Testis (tissue), 3 donors: ENCODE data around the gene ZFYVE1. TPM values are rescaled to one million over a fixed set of nuclear protein-coding genes. Genes with fewer than 3 reads are reported as not detected.

Experiments
- DNase-seq: peaks from one replicate; pipeline ENCODE4 v3.0.0-alpha.2; 2019
- H3K27ac ChIP-seq, 2 donors: fragments of 200-600 bp; sonication (generic); one replicate each; pipeline ENCODE4 v1.5.1; 2019
- H3K27me3 ChIP-seq: fragments of 200-600 bp; sonication (generic); one replicate; pipeline ENCODE4 v1.5.1; 2019
- H3K36me3 ChIP-seq: fragments of 200-600 bp; sonication (generic); one replicate; pipeline ENCODE4 v1.5.1; 2017; ENCODE audit warnings: low read depth; ENCODE audit errors: missing control alignments
- H3K4me1 ChIP-seq: fragments of 200-600 bp; sonication (generic); one replicate; pipeline ENCODE4 v1.5.1; 2019
- H3K4me3 ChIP-seq, 2 donors: fragments of 200-600 bp; sonication (generic); one replicate each; pipeline ENCODE4 v1.5.1; 2017 to 2019
- H3K9me3 ChIP-seq: fragments of 200-600 bp; sonication (generic); one replicate; pipeline ENCODE4 v1.5.1; 2017
- POLR2A ChIP-seq: fragments of 450-650 bp; IDR thresholded peaks from one replicate; pipeline ENCODE4 v1.6.1; 2017; ENCODE audit warnings: antibody characterized with exemption, mild to moderate bottlenecking, moderate library complexity
- whole genome bisulfite sequencing, 2 donors: methylation state at CpG; one replicate each; pipeline ENCODE4 v1.1.5; 2018; 5-methylcytosine and 5-hydroxymethylcytosine counted together
- intact Hi-C: fragments of 100-400 bp; cut with DNase I; formaldehyde crosslinking; loops from one replicate; pipeline ENCODE4 v1.15.1; 2023; ENCODE audit warnings: low total_unique reads
- polyA plus RNA-seq: library from polyadenylated mRNA; stranded (reverse); fragments of 350-450 nt; fragmentation: Illumina TruSeq; extraction: RNeasy Lipid Tissue Mini Kit (QIAGEN cat#74804); gene quantifications from one replicate; pipeline ENCODE4 v1.2.3, GENCODE V29; 2014; ENCODE audit warnings: low read depth, low replicate concordance; ENCODE audit not compliant: insufficient read depth
- total RNA-seq, 2 donors: library from RNA; depleted of rRNA; stranded (reverse); fragments of >200 nt; gene quantifications; one replicate each; pipeline ENCODE4 v1.2.3, GENCODE V29; 2016
- TF ChIP-seq, protein P1 (sequence below), 3 experiments: fragments of 450-650 bp in 2 of 3; fragments of 200-600 bp in 1 of 3; sonication (generic) in 1 of 3; IDR thresholded peaks; one replicate each; pipeline ENCODE4 v1.5.1; 2016 to 2019; ENCODE audit warnings: antibody characterized with exemption in 3 of 3, mild to moderate bottlenecking in 2 of 3, moderate library complexity in 1 of 3

ZFYVE1 gene
- total and polyA plus RNA-seq, 3 donors from 2014 or later, result 29.0 to 39.6 (median 30.6) TPM

DNA sequence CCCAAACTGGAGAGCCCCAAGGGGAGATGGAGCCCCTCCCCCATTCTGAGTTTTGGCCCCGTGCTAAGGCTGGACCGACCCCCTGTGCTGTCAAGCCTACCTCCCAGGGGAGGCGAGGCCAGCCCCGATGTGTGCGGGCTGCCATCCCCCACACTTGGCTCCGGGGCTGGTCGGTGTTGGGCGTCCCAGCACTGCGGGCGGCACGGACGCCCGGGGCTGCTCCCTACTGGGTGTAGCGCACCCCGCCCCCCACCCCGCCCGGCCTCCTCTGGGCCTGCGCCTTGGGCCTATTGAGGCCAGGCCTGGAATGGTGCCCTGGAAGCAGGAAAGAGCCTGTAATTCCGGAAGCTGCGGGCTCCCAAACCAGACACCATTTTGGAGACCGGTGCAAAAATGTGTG lies 98.0 kb downstream of the ZFYVE1 start:
- DNase-seq, result peak; percentile 32
- intact Hi-C loops, result no loop called here

DNA sequence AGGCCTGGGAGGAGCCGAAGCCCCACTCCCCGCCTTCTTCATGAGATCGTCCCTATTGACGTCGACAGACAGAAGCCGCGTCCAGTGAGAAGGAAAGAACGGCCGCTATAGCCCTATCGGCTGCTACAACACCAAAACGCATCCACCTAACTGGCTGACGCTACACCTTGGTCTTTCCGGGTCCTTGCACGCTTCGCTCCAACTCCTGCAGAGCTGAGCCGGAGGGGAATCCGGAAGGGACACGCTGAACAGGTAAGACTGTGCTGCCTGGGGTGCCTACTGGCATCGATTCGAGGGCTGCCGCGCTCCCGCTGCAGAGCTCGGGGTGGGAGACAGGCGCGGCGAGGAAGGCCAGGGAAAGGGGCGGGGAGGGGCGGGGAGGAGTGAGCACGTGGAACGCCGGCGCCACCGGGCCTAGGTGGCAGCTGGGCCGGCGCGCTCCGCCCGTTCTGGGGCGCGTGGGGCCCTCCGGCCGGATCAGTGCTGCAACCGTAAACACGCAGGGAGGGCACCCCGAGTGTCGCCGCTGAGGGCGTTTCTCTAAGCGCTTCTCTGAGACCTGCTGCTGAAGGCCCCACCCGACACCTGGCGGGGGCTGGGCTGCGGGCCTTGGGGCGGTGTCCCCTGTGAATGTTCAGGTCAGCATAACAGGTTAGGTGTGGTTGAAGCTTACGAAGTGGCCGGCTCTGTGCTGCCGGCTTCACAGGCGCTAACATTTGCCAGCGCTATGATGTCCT lies 100.4 kb downstream of the ZFYVE1 start, which contains the start of gene DCAF4:
Gene DCAF4 (plus strand): TSS at position 173 of the 737 bp plus-strand sequence. CDS start 11,515 bp downstream, outside the sequence.
- peak within 1 kb of the TSS; percentile 57 to 85 for H3K4me3 ChIP-seq
- no peaks in the 10 kb centered on the region for H3K27me3 ChIP-seq
- WGBS, 2 donors, result 0% methylated on average over 13 to 56 of the region's 59 CpGs
- TF ChIP-seq, protein P1, sequence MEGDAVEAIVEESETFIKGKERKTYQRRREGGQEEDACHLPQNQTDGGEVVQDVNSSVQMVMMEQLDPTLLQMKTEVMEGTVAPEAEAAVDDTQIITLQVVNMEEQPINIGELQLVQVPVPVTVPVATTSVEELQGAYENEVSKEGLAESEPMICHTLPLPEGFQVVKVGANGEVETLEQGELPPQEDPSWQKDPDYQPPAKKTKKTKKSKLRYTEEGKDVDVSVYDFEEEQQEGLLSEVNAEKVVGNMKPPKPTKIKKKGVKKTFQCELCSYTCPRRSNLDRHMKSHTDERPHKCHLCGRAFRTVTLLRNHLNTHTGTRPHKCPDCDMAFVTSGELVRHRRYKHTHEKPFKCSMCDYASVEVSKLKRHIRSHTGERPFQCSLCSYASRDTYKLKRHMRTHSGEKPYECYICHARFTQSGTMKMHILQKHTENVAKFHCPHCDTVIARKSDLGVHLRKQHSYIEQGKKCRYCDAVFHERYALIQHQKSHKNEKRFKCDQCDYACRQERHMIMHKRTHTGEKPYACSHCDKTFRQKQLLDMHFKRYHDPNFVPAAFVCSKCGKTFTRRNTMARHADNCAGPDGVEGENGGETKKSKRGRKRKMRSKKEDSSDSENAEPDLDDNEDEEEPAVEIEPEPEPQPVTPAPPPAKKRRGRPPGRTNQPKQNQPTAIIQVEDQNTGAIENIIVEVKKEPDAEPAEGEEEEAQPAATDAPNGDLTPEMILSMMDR (IDR thresholded peaks at IDR 0.05), result no peak
- no peak for TF ChIP-seq POLR2A
- intact Hi-C loops, result no loop called here
- H3K9me3 ChIP-seq, result no peaks in the 10 kb centered on the region
- H3K4me1 ChIP-seq, result peaks cover 5% of the 10 kb centered on the region
- H3K36me3 ChIP-seq, result no peaks in the 10 kb centered on the region
- DNase-seq, result peak; percentile 99
- peak within 1 kb of the TSS; percentile 71 to 81 for H3K27ac ChIP-seq

More for the DNA sequence above, 98.0 kb downstream of the ZFYVE1 start:
- peaks cover 5% of the 10 kb centered on the region for H3K4me1 ChIP-seq
- H3K9me3 ChIP-seq, result no peaks in the 10 kb centered on the region
- H3K27me3 ChIP-seq, result no peaks in the 10 kb centered on the region
- 61 to 67% methylated on average over 13 to 20 of the region's 21 CpGs for WGBS, 2 donors
- no peaks in the 10 kb centered on the region for H3K36me3 ChIP-seq
- H3K4me3 ChIP-seq, result peak overlapping the region; percentile 20 to 35
- no peak for TF ChIP-seq POLR2A
- TF ChIP-seq, protein P1 (IDR thresholded peaks at IDR 0.05), result no peak
- no peak overlapping the region for H3K27ac ChIP-seq

DNA sequence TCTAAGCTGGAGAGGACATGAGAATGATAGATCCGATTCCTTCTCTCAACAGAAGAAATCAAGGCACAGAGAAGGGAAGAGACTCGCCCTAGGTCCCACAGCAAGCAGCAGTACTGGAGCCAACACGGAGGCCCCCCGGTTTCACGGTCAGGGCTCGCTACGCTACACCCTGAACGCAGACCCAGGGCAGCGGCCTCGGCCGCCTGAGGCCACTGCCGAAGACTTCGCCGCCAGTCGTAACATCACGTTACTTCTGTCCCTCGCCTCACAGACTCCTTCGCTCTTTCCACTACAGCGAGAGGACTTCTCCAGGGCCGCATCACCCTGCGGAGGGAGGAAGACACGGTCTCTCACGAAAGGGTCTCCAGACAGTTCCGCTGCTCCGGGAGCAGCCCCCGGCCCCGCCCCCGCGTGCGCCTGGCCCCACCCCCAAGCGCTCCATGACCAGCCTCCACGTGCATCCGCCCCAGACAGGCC lies 101.1 kb downstream of the ZFYVE1 start:
- peaks cover 5% of the 10 kb centered on the region for H3K4me1 ChIP-seq
- WGBS, 2 donors, result 3 to 4% methylated on average over 11 to 31 of the region's 33 CpGs
- H3K36me3 ChIP-seq, result no peaks in the 10 kb centered on the region
- peak overlapping the region; percentile 57 to 85 for H3K4me3 ChIP-seq
- H3K27me3 ChIP-seq, result no peaks in the 10 kb centered on the region
- H3K27ac ChIP-seq, result peak overlapping the region; percentile 71 to 81
- H3K9me3 ChIP-seq, result no peaks in the 10 kb centered on the region
- intact Hi-C loops, result no loop called here
- TF ChIP-seq, protein P1 (IDR thresholded peaks at IDR 0.05), result no peak
- no peak for TF ChIP-seq POLR2A
- DNase-seq, result no peak

DNA sequence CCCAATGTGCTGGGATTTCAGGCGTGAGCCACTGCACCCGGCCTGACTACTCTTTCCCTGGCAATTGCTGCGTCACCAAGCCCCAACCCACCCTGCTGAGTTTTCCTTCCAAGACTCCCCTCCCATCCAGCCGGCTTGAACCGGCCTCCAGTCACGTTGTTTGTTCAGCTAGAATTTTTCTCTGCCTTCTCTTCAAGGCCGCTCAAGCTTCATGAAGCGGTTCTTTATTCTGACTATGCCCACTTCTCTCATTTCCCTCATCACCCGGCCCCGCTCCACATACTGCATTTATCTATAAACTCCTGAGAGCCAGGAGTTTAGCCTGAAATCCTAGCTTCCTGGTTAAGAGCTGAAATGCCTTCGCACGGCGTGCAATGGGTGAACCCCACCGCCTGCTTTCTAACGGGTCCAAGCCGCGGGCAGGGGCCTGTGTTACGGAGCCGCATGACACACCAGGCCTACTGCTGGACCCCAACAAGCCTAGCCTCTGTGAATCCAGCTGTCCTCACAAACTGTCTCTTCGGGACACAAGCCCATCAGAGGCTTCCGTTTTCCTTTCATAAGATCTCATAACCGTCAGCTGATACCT lies 101.6 kb downstream of the ZFYVE1 start:
- 35 to 39% methylated on average over 22 of the region's 22 CpGs for WGBS, 2 donors
- no peaks in the 10 kb centered on the region for H3K9me3 ChIP-seq
- H3K4me1 ChIP-seq, result peaks cover 5% of the 10 kb centered on the region
- peak overlapping the region; percentile 71 to 81 for H3K27ac ChIP-seq
- peak overlapping the region; percentile 57 to 85 for H3K4me3 ChIP-seq
- peak; percentile 54 for DNase-seq
- no peaks in the 10 kb centered on the region for H3K36me3 ChIP-seq
- TF ChIP-seq, protein P1 (IDR thresholded peaks at IDR 0.05), result no peak
- no peak for TF ChIP-seq POLR2A
- H3K27me3 ChIP-seq, result no peaks in the 10 kb centered on the region
- intact Hi-C loops, result no loop called here
